Peyer's patch (tissue), 4 donors: ENCODE measurements around the gene DSG2. TPM values are rescaled to one million over a fixed set of nuclear protein-coding genes. Genes with fewer than 3 reads are reported as not detected.

Source experiments
- DNase-seq, 3 donors: peaks; one replicate each; pipeline ENCODE4 v3.0.0-alpha.2; 2017 to 2019
- H3K27ac ChIP-seq, 4 donors: fragments of 200-600 bp; sonication (generic); one replicate each; pipeline ENCODE4 v1.5.1; 2016 to 2019
- H3K27me3 ChIP-seq, 2 donors: fragments of 200-600 bp; sonication (generic); one replicate each; pipeline ENCODE4 v1.5.1; 2019
- H3K36me3 ChIP-seq, 3 donors: fragments of 200-600 bp; sonication (generic); one replicate each; pipeline ENCODE4 v1.5.1; 2016 to 2019
- H3K4me1 ChIP-seq, 4 donors: fragments of 200-600 bp; sonication (generic); one replicate each; pipeline ENCODE4 v1.5.1; 2016 to 2019
- H3K4me3 ChIP-seq, 4 donors: fragments of 200-600 bp; sonication (generic); 1 replicate in 3 of 4; 2 replicates in 1 of 4; pipeline ENCODE4 v1.5.1; 2016 to 2019; ENCODE audit warnings: mild to moderate bottlenecking in 1 of 4
- H3K9me3 ChIP-seq, 4 donors: fragments of 200-600 bp; sonication (generic); one replicate each; pipeline ENCODE4 v1.5.1; 2016 to 2019; ENCODE audit warnings: mild to moderate bottlenecking in 1 of 4
- CTCF ChIP-seq, 6 experiments: fragments of 450-650 bp in 4 of 6; fragments of 200-600 bp in 2 of 6; sonication (generic) in 1 of 6; IDR thresholded peaks; one replicate each; pipeline ENCODE4 v1.5.1; 2017 to 2019; ENCODE audit warnings: antibody characterized with exemption in 6 of 6, mild to moderate bottlenecking in 3 of 6, moderate library complexity in 1 of 6
- POLR2A ChIP-seq, 2 donors: fragments of 450-650 bp; IDR thresholded peaks; one replicate each; pipeline ENCODE4 v1.5.1; 2017; ENCODE audit warnings: antibody characterized with exemption in 2 of 2, mild to moderate bottlenecking in 2 of 2, moderate library complexity in 2 of 2
- total RNA-seq, 4 donors: library from RNA; depleted of rRNA; stranded (reverse); fragments of >200 nt; gene quantifications; one replicate each; pipeline ENCODE4 v1.1.0, GENCODE V29; 2016

Gene DSG2
- total RNA-seq, 4 donors from 2014 or later, result 19.8 to 173 (median 128) TPM

- TF ChIP-seq CTCF (IDR thresholded peaks at IDR 0.05) (peak in 2 of 6 experiments; percentile 9 to 29), POLR2A (IDR thresholded peaks at IDR 0.05) (no peak)
- H3K27ac ChIP-seq, result peak overlapping the region in 2 of 4 donors; percentile 57 to 69
- no peaks in the 10 kb centered on the region for H3K9me3 ChIP-seq
- no peaks in the 10 kb centered on the region for H3K36me3 ChIP-seq
- H3K4me3 ChIP-seq, result no peak overlapping the region
- H3K27me3 ChIP-seq, result no peaks in the 10 kb centered on the region
- DNase-seq, result peak in 1 of 3 donors; percentile 56
- H3K4me1 ChIP-seq, result peaks cover 0 to 13% (median 0%) of the 10 kb centered on the region in 4 donors
Observed at GRCh38 chr18:31513189-31513935, 15.4 kb downstream of the DSG2 start.

- no peaks in the 10 kb centered on the region for H3K27me3 ChIP-seq
- peaks cover 0 to 9% (median 0%) of the 10 kb centered on the region in 3 donors for H3K36me3 ChIP-seq
- H3K4me1 ChIP-seq, result peaks cover 0 to 9% (median 0%) of the 10 kb centered on the region in 4 donors
- DNase-seq, result no peak
- no peak overlapping the region for H3K27ac ChIP-seq
- TF ChIP-seq POLR2A (IDR thresholded peaks at IDR 0.05), result no peak
- no peak for TF ChIP-seq CTCF (IDR thresholded peaks at IDR 0.05)
- no peak overlapping the region for H3K4me3 ChIP-seq
- H3K9me3 ChIP-seq, result no peaks in the 10 kb centered on the region
Observed at GRCh38 chr18:31516437-31516836, 18.5 kb downstream of the DSG2 start.

GRCh38 chr18:31526374-31526773, 28.4 kb downstream of the DSG2 start:
- no peak overlapping the region for H3K27ac ChIP-seq
- no peak overlapping the region for H3K4me3 ChIP-seq
- H3K27me3 ChIP-seq, result no peaks in the 10 kb centered on the region
- H3K9me3 ChIP-seq, result no peaks in the 10 kb centered on the region
- TF ChIP-seq CTCF (IDR thresholded peaks at IDR 0.05) (no peak), POLR2A (IDR thresholded peaks at IDR 0.05) (no peak)
- no peaks in the 10 kb centered on the region for H3K4me1 ChIP-seq
- DNase-seq, result no peak
- H3K36me3 ChIP-seq, result peaks cover 0 to 25% (median 0%) of the 10 kb centered on the region in 3 donors

DNA sequence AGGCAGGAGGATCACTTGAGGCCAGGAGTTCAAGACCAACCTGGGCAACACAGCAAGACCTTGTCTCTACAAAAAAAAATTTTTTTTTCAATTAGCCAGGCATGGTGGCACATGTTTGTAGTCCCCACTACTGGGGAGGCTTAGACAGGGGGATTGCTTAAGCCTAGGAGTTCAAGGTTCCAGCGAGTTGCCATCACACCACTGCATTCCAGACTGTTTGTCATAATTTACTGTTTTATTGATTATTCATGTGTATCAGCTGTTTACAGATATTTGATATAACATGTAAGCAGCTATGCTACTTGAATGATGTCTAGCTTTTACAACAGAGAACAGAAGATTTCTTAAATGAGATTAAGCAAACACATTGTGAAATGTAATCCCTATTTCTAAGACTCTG, 35.3 kb downstream of the DSG2 start:
- H3K27ac ChIP-seq, result no peak overlapping the region
- no peaks in the 10 kb centered on the region for H3K9me3 ChIP-seq
- no peaks in the 10 kb centered on the region for H3K27me3 ChIP-seq
- H3K4me3 ChIP-seq, result no peak overlapping the region
- TF ChIP-seq POLR2A (IDR thresholded peaks at IDR 0.05) (no peak), CTCF (IDR thresholded peaks at IDR 0.05) (no peak)
- peaks cover 0 to 14% (median 0%) of the 10 kb centered on the region in 3 donors for H3K36me3 ChIP-seq
- DNase-seq, result no peak
- H3K4me1 ChIP-seq, result no peaks in the 10 kb centered on the region

GRCh38 chr18:31538837-31539236, 40.9 kb downstream of the DSG2 start:
- TF ChIP-seq CTCF (IDR thresholded peaks at IDR 0.05) (no peak), POLR2A (IDR thresholded peaks at IDR 0.05) (no peak)

More at GRCh38 chr18:31538837-31539236, 40.9 kb downstream of the DSG2 start:
- Histone ChIP-seq H3K4me1 (no peaks in the 10 kb centered on the region), H3K27ac (no peak overlapping the region), H3K4me3 (no peak overlapping the region), H3K27me3 (no peaks in the 10 kb centered on the region), H3K9me3 (no peaks in the 10 kb centered on the region), H3K36me3 (peaks cover 0 to 51% (median 0%) of the 10 kb centered on the region in 3 donors)
- no peak for DNase-seq
